HepG2 (cell line): ENCODE results near the gene GSTP1. TPM values are rescaled to one million over a fixed set of nuclear protein-coding genes. Genes with fewer than 3 reads are reported as not detected.

Source experiments
- CC2D1A ChIP-seq: sonication (generic); formaldehyde crosslinking; IDR thresholded peaks from 2 replicates; pipeline ENCODE4 v1.8.1; 2023; ENCODE audit warnings: mild to moderate bottlenecking, missing genetic modification reagents
- GATAD2A ChIP-seq: IDR thresholded peaks from 2 replicates; pipeline ENCODE4 v1.6.1; 2016
- MATR3 ChIP-seq: sonication (generic); formaldehyde crosslinking; IDR thresholded peaks from 2 replicates; pipeline ENCODE4 v1.4.0; 2020; ENCODE audit warnings: missing genetic modification reagents
- MBD4 ChIP-seq: IDR thresholded peaks from 2 replicates; pipeline ENCODE4 v1.6.1; 2012; ENCODE audit warnings: low read length, inconsistent platforms, borderline replicate concordance
- NCOA2 ChIP-seq: sonication (generic); formaldehyde crosslinking; IDR thresholded peaks from 2 replicates; pipeline ENCODE4 v1.8.0; 2022; ENCODE audit warnings: inconsistent platforms
- PHB2 ChIP-seq: fragments of 450-650 bp; IDR thresholded peaks from 2 replicates; pipeline ENCODE4 v1.6.1; 2018; ENCODE audit not compliant: partially characterized antibody
- PHF20 ChIP-seq: sonication (generic); formaldehyde crosslinking; IDR thresholded peaks from 2 replicates; pipeline ENCODE4 v1.5.0; 2020; ENCODE audit warnings: mild to moderate bottlenecking, missing genetic modification reagents
- SETDB1 ChIP-seq: sonication (generic); formaldehyde crosslinking; IDR thresholded peaks from 2 replicates; pipeline ENCODE4 v1.5.1; 2020; ENCODE audit warnings: missing genetic modification reagents, mild to moderate bottlenecking, borderline replicate concordance
- SNAI1 ChIP-seq: sonication (generic); formaldehyde crosslinking; IDR thresholded peaks from 2 replicates; pipeline ENCODE4 v1.5.0; 2020; ENCODE audit warnings: mild to moderate bottlenecking, missing genetic modification reagents, borderline replicate concordance
- TBX3 ChIP-seq: fragments of 450-650 bp; IDR thresholded peaks from 2 replicates; pipeline ENCODE4 v1.6.1; 2017; ENCODE audit warnings: antibody characterized with exemption, mild to moderate bottlenecking, inconsistent platforms, borderline replicate concordance
- TOPORS ChIP-seq: sonication (generic); formaldehyde crosslinking; IDR thresholded peaks from 2 replicates; pipeline ENCODE4 v1.8.0; 2023; ENCODE audit warnings: mild to moderate bottlenecking, missing genetic modification reagents
- ZBTB8A ChIP-seq: sonication (generic); formaldehyde crosslinking; IDR thresholded peaks from 2 replicates; pipeline ENCODE4 v1.4.0; 2020; ENCODE audit warnings: mild to moderate bottlenecking, low read depth, missing genetic modification reagents, borderline replicate concordance
- ZNF530 ChIP-seq: sonication (generic); formaldehyde crosslinking; IDR thresholded peaks from 2 replicates; pipeline ENCODE4 v1.5.0; 2020; ENCODE audit warnings: low read depth, mild to moderate bottlenecking, missing genetic modification reagents
- ZNF615 ChIP-seq: sonication (generic); formaldehyde crosslinking; IDR thresholded peaks from 2 replicates; pipeline ENCODE4 v1.5.0; 2020; ENCODE audit warnings: mild to moderate bottlenecking, missing genetic modification reagents, borderline replicate concordance
- polyA plus RNA-seq, 8 experiments: library from polyadenylated mRNA; depleted of rRNA in 3 of 8; stranded (reverse) in 7 of 8; unstranded in 1 of 8; fragments of >200 nt; fragmentation: Illumina TruSeq in 4 of 8; extraction: Trizol in 4 of 8; gene quantifications; 2 replicates each; pipeline versions ENCODE4 v1.2.1 to v1.2.3, GENCODE V29; 2011 to 2016; ENCODE audit warnings: low read depth in 4 of 8, missing spikeins in 1 of 8, mixed read lengths in 1 of 8; ENCODE audit not compliant: insufficient read depth in 1 of 8
- total RNA-seq, 5 experiments: library from RNA; depleted of rRNA; stranded (reverse); fragments of >200 nt; fragmentation: Illumina TruSeq; extraction: Trizol; gene quantifications; 2 replicates each; pipeline ENCODE4 v1.2.3, GENCODE V29; 2016; ENCODE audit warnings: low read depth in 1 of 5
- TF ChIP-seq, protein P1 (sequence below): IDR thresholded peaks from 2 replicates; pipeline ENCODE4 v1.6.1; 2012; ENCODE audit warnings: low read length, improper control_type of control experiment
- TF ChIP-seq, protein P2 (sequence below): sonication (generic); formaldehyde crosslinking; conservative IDR thresholded peaks from 2 replicates; pipeline ENCODE4 v1.4.0; 2020; ENCODE audit warnings: mild to moderate bottlenecking, missing genetic modification reagents, moderate library complexity
- TF ChIP-seq, protein P3 (sequence below): IDR thresholded peaks from 2 replicates; pipeline ENCODE4 v1.6.1; 2016; ENCODE audit warnings: missing genetic modification reagents, missing compliant biosample characterization
- TF ChIP-seq, protein P4 (sequence below): sonication (generic); formaldehyde crosslinking; IDR thresholded peaks from 2 replicates; pipeline ENCODE4 v1.4.0; 2020; ENCODE audit warnings: missing genetic modification reagents
- TF ChIP-seq, protein P5 (sequence below): IDR thresholded peaks from 2 replicates; pipeline ENCODE4 v1.6.1; 2016; ENCODE audit warnings: low read depth, control low read depth
- TF ChIP-seq, protein P6 (sequence below): sonication (generic); formaldehyde crosslinking; IDR thresholded peaks from 2 replicates; pipeline ENCODE4 v1.4.0; 2020; ENCODE audit warnings: missing genetic modification reagents, mild to moderate bottlenecking, borderline replicate concordance

The GSTP1 gene
- total and polyA plus RNA-seq, 2 of the 13 experiments (the other 11 are each of a cell fraction or from before 2014, with no cell fraction given): not detected

DNA sequence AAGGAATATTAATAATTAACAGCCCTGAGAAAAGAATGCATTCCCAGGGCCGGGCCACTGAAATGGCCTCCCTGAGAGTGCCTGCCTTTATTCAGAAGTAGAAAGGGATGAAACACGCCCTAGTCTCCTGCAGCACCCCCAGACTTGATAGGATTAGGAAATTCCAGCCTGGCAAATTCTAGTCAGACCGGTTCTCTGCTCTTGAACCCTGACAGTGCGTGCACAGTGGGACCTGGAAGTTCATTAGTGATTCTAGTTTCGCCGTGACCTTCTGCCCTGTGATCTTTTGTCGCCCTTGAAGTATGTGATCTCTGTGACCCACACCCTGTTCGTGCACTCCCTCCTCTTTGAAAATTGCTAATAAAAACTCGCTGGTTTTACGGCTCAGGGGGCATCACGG lies 2.1 kb upstream of the GSTP1 start (continued):
- TF ChIP-seq, protein P1, sequence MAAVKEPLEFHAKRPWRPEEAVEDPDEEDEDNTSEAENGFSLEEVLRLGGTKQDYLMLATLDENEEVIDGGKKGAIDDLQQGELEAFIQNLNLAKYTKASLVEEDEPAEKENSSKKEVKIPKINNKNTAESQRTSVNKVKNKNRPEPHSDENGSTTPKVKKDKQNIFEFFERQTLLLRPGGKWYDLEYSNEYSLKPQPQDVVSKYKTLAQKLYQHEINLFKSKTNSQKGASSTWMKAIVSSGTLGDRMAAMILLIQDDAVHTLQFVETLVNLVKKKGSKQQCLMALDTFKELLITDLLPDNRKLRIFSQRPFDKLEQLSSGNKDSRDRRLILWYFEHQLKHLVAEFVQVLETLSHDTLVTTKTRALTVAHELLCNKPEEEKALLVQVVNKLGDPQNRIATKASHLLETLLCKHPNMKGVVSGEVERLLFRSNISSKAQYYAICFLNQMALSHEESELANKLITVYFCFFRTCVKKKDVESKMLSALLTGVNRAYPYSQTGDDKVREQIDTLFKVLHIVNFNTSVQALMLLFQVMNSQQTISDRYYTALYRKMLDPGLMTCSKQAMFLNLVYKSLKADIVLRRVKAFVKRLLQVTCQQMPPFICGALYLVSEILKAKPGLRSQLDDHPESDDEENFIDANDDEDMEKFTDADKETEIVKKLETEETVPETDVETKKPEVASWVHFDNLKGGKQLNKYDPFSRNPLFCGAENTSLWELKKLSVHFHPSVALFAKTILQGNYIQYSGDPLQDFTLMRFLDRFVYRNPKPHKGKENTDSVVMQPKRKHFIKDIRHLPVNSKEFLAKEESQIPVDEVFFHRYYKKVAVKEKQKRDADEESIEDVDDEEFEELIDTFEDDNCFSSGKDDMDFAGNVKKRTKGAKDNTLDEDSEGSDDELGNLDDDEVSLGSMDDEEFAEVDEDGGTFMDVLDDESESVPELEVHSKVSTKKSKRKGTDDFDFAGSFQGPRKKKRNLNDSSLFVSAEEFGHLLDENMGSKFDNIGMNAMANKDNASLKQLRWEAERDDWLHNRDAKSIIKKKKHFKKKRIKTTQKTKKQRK: no peak
- TF ChIP-seq NCOA2 (CRISPR knock-in tag): 0 out of 2 replicates have a peak, but pooled peaks have one; percentile 10
- TF ChIP-seq SNAI1 (CRISPR knock-in tag): no peak
- TF ChIP-seq, protein P2, sequence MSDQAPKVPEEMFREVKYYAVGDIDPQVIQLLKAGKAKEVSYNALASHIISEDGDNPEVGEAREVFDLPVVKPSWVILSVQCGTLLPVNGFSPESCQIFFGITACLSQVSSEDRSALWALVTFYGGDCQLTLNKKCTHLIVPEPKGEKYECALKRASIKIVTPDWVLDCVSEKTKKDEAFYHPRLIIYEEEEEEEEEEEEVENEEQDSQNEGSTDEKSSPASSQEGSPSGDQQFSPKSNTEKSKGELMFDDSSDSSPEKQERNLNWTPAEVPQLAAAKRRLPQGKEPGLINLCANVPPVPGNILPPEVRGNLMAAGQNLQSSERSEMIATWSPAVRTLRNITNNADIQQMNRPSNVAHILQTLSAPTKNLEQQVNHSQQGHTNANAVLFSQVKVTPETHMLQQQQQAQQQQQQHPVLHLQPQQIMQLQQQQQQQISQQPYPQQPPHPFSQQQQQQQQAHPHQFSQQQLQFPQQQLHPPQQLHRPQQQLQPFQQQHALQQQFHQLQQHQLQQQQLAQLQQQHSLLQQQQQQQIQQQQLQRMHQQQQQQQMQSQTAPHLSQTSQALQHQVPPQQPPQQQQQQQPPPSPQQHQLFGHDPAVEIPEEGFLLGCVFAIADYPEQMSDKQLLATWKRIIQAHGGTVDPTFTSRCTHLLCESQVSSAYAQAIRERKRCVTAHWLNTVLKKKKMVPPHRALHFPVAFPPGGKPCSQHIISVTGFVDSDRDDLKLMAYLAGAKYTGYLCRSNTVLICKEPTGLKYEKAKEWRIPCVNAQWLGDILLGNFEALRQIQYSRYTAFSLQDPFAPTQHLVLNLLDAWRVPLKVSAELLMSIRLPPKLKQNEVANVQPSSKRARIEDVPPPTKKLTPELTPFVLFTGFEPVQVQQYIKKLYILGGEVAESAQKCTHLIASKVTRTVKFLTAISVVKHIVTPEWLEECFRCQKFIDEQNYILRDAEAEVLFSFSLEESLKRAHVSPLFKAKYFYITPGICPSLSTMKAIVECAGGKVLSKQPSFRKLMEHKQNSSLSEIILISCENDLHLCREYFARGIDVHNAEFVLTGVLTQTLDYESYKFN (CRISPR knock-in tag): peak; percentile 81
- no peak for TF ChIP-seq CC2D1A (CRISPR knock-in tag)
- TF ChIP-seq, protein P3, sequence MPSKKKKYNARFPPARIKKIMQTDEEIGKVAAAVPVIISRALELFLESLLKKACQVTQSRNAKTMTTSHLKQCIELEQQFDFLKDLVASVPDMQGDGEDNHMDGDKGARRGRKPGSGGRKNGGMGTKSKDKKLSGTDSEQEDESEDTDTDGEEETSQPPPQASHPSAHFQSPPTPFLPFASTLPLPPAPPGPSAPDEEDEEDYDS (CRISPR knock-in tag): no peak
- no peak for TF ChIP-seq ZBTB8A (CRISPR knock-in tag)
- no peak for TF ChIP-seq PHF20 (CRISPR knock-in tag)
- TF ChIP-seq ZNF615 (CRISPR knock-in tag): no peak
- TF ChIP-seq, protein P4, sequence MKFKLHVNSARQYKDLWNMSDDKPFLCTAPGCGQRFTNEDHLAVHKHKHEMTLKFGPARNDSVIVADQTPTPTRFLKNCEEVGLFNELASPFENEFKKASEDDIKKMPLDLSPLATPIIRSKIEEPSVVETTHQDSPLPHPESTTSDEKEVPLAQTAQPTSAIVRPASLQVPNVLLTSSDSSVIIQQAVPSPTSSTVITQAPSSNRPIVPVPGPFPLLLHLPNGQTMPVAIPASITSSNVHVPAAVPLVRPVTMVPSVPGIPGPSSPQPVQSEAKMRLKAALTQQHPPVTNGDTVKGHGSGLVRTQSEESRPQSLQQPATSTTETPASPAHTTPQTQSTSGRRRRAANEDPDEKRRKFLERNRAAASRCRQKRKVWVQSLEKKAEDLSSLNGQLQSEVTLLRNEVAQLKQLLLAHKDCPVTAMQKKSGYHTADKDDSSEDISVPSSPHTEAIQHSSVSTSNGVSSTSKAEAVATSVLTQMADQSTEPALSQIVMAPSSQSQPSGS (CRISPR knock-in tag): peak; percentile 34; the same call in 1 of the 2 replicates
- TF ChIP-seq, protein P5, sequence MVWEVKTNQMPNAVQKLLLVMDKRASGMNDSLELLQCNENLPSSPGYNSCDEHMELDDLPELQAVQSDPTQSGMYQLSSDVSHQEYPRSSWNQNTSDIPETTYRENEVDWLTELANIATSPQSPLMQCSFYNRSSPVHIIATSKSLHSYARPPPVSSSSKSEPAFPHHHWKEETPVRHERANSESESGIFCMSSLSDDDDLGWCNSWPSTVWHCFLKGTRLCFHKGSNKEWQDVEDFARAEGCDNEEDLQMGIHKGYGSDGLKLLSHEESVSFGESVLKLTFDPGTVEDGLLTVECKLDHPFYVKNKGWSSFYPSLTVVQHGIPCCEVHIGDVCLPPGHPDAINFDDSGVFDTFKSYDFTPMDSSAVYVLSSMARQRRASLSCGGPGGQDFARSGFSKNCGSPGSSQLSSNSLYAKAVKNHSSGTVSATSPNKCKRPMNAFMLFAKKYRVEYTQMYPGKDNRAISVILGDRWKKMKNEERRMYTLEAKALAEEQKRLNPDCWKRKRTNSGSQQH (CRISPR knock-in tag): no peak
- TF ChIP-seq, protein P6, sequence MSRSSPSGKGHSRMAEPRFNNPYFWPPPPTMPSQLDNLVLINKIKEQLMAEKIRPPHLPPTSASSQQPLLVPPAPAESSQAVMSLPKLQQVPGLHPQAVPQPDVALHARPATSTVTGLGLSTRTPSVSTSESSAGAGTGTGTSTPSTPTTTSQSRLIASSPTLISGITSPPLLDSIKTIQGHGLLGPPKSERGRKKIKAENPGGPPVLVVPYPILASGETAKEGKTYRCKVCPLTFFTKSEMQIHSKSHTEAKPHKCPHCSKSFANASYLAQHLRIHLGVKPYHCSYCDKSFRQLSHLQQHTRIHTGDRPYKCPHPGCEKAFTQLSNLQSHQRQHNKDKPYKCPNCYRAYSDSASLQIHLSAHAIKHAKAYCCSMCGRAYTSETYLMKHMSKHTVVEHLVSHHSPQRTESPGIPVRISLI (CRISPR knock-in tag): no peak
- peak; percentile 32; the same call in 1 of the 2 replicates for TF ChIP-seq TBX3
- no peak for TF ChIP-seq ZNF530 (CRISPR knock-in tag)
- TF ChIP-seq TOPORS (CRISPR knock-in tag): no peak
- TF ChIP-seq SETDB1 (CRISPR knock-in tag): no peak
- TF ChIP-seq MATR3 (CRISPR knock-in tag): no peak
- TF ChIP-seq PHB2: no peak
- TF ChIP-seq GATAD2A: peak; percentile 43; the same call in 1 of the 2 replicates
- TF ChIP-seq MBD4: no peak
